Keratinocyte (primary cell): ENCODE data around the gene ANKFY1. TPM values are rescaled to one million over a fixed set of nuclear protein-coding genes. Genes with fewer than 3 reads are reported as not detected.

Experiments
- DNase-seq: peaks from one replicate; pipeline ENCODE4 v3.0.0-alpha.2; 2011; ENCODE audit warnings: low read depth, missing footprints, low spot score
- FAIRE-seq: peaks from 2 replicates; lab custom pipeline; 2011; peaks lifted over from hg19 to GRCh38; lab: Jason Lieb, UNC
- H2AFZ ChIP-seq: 2 replicates; pipeline ENCODE4 v1.6.0; 2012; ENCODE audit warnings: low read length, control low read depth, inconsistent platforms; ENCODE audit not compliant: control insufficient read depth
- H3K27ac ChIP-seq: 2 replicates; pipeline ENCODE4 v1.5.1; 2011; ENCODE audit warnings: low read length; ENCODE audit not compliant: control insufficient read depth, insufficient read depth
- H3K27me3 ChIP-seq: 3 replicates; pipeline ENCODE4 v1.6.0; 2011; ENCODE audit warnings: low read length; ENCODE audit not compliant: control insufficient read depth, insufficient read depth; ENCODE audit errors: extremely low read depth
- H3K36me3 ChIP-seq, 2 experiments: 2 replicates in 1 of 2; 3 replicates in 1 of 2; pipeline ENCODE4 v1.5.1; 2011; ENCODE audit warnings: low read length in 2 of 2, mild to moderate bottlenecking in 1 of 2; ENCODE audit not compliant: control insufficient read depth in 2 of 2, insufficient read depth in 2 of 2; ENCODE audit errors: extremely low read depth in 1 of 2
- H3K4me1 ChIP-seq: 3 replicates; pipeline ENCODE4 v1.5.1; 2011; ENCODE audit warnings: low read length; ENCODE audit not compliant: control insufficient read depth, insufficient read depth; ENCODE audit errors: extremely low read depth
- H3K4me2 ChIP-seq: 3 replicates; pipeline ENCODE4 v1.6.0; 2011; ENCODE audit warnings: low read depth, low read length; ENCODE audit not compliant: control insufficient read depth, insufficient read depth; ENCODE audit errors: extremely low read depth
- H3K4me3 ChIP-seq, 3 experiments: fragments of 200-600 bp in 1 of 3; sonication (generic) in 1 of 3; 2 replicates in 2 of 3; 3 replicates in 1 of 3; pipeline ENCODE4 v1.5.1; 2011 to 2016; ENCODE audit warnings: low read length in 3 of 3, mild to moderate bottlenecking in 3 of 3, control low read depth in 2 of 3, inconsistent platforms in 1 of 3, low read depth in 1 of 3, mixed read lengths in 1 of 3, mixed run types in 1 of 3, moderate library complexity in 1 of 3; ENCODE audit not compliant: control insufficient read depth in 2 of 3, insufficient read depth in 2 of 3; ENCODE audit errors: extremely low read depth in 1 of 3
- H3K79me2 ChIP-seq: 2 replicates; pipeline ENCODE4 v1.6.0; 2012; ENCODE audit warnings: low read length; ENCODE audit not compliant: control insufficient read depth, insufficient read depth
- H3K9ac ChIP-seq: 3 replicates; pipeline ENCODE4 v1.6.0; 2011; ENCODE audit warnings: low read length; ENCODE audit not compliant: control insufficient read depth, insufficient read depth; ENCODE audit errors: extremely low read depth
- H3K9me1 ChIP-seq: 3 replicates; pipeline ENCODE4 v1.6.0; 2011; ENCODE audit warnings: low read length; ENCODE audit not compliant: control insufficient read depth, insufficient read depth; ENCODE audit errors: extremely low read depth
- H3K9me3 ChIP-seq: 2 replicates; pipeline ENCODE4 v1.5.1; 2012; ENCODE audit warnings: low read depth, low read length; ENCODE audit not compliant: control insufficient read depth
- H4K20me1 ChIP-seq: 3 replicates; pipeline ENCODE4 v1.6.0; 2011; ENCODE audit warnings: low read length; ENCODE audit not compliant: control insufficient read depth, insufficient read depth; ENCODE audit errors: extremely low read depth
- CTCF ChIP-seq, 3 experiments: IDR thresholded peaks in 1 of 3; conservative IDR thresholded peaks in 1 of 3; optimal IDR thresholded peaks in 1 of 3; 2 replicates in 2 of 3; 3 replicates in 1 of 3; pipeline versions ENCODE3 to v1.5.1; 2011; ENCODE audit warnings: low read length in 3 of 3, mild to moderate bottlenecking in 3 of 3, moderate library complexity in 2 of 3, control low read depth in 1 of 3, inconsistent platforms in 1 of 3; ENCODE audit not compliant: insufficient read depth in 2 of 3; ENCODE audit errors: extremely low read depth in 1 of 3
- EZH2 ChIP-seq: IDR thresholded peaks from one replicate; pipeline ENCODE4 v1.6.1; 2012; ENCODE audit warnings: inconsistent platforms, mild to moderate bottlenecking, low read length, moderate library complexity
- dilution Hi-C: fragments of 300-500 bp; cut with MboI; formaldehyde crosslinking; loops from one replicate; pipeline ENCODE4 v1.7.0; 2020; ENCODE audit warnings: low sequenced_read_pairs; ENCODE audit not compliant: extremely low pct_ligation_motif_present
- polyA plus RNA-seq, 5 experiments: library from polyadenylated mRNA; depleted of rRNA in 3 of 5; stranded (reverse) in 3 of 5; stranded (forward) in 1 of 5; unstranded in 1 of 5; fragments of >200 nt; gene quantifications; 1 replicate in 1 of 5; 2 replicates in 3 of 5; 3 replicates in 1 of 5; pipeline versions ENCODE4 v1.2.1 to v1.2.3, GENCODE V29; 2011 to 2012; ENCODE audit warnings: missing spikeins in 2 of 5, low read depth in 1 of 5, low replicate concordance in 1 of 5

The ANKFY1 gene
- polyA plus RNA-seq, 1 donor (not counting 4 experiments of a cell fraction or from before 2014, with no cell fraction given), result 27.0 TPM

- Histone ChIP-seq H3K4me2 (no peak overlapping the region), H4K20me1 (peaks cover 6% of the 10 kb centered on the region), H3K9me3 (no peaks in the 10 kb centered on the region), H3K27ac (peak overlapping the region; percentile 96), H3K36me3 (peaks cover 0 to 5% of the 10 kb centered on the region in 2 experiments), H3K79me2 (peaks cover 78% of the 10 kb centered on the region), H2AFZ (no peak overlapping the region), H3K9me1 (peaks cover 2% of the 10 kb centered on the region), H3K4me1 (peaks cover 29% of the 10 kb centered on the region), H3K4me3 (no peak overlapping the region), H3K27me3 (no peaks in the 10 kb centered on the region), H3K9ac (no peak overlapping the region)
- dilution Hi-C loops, result no loop called here
- DNase-seq, result no peak
- FAIRE-seq, result no peak
- TF ChIP-seq CTCF (optimal IDR thresholded peaks at IDR 0.05 in 1 of 3, IDR thresholded peaks at IDR 0.05 in 1 of 3, conservative IDR thresholded peaks at IDR 0.05 in 1 of 3; ENCODE audit: extremely low read depth in 1 of 3, insufficient read depth in 2 of 3, low read length in 3 of 3) (peak; percentile 34 to 58 (median 49)), EZH2 (no peak)
Measured at GRCh38 chr17:4249452-4250029, 14.2 kb downstream of the ANKFY1 start.

GRCh38 chr17:4248504-4249277, 15.1 kb downstream of the ANKFY1 start:
- Histone ChIP-seq H3K9ac (peak overlapping the region; percentile 79), H4K20me1 (peaks cover 6% of the 10 kb centered on the region)

More at GRCh38 chr17:4248504-4249277, 15.1 kb downstream of the ANKFY1 start:
- no peak for DNase-seq
- dilution Hi-C loops, result no loop called here
- peaks cover 2% of the 10 kb centered on the region for H3K9me1 ChIP-seq
- peak overlapping the region in 1 of 3 experiments; percentile 40 for H3K4me3 ChIP-seq
- no peak for FAIRE-seq
- no peaks in the 10 kb centered on the region for H3K9me3 ChIP-seq
- peak overlapping the region; percentile 93 for H3K4me2 ChIP-seq
- H3K27ac ChIP-seq, result peak overlapping the region; percentile 96
- TF ChIP-seq EZH2, result no peak
- no peak for TF ChIP-seq CTCF (optimal IDR thresholded peaks at IDR 0.05 in 1 of 3, IDR thresholded peaks at IDR 0.05 in 1 of 3, conservative IDR thresholded peaks at IDR 0.05 in 1 of 3; ENCODE audit: extremely low read depth in 1 of 3, insufficient read depth in 2 of 3, low read length in 3 of 3)
- no peaks in the 10 kb centered on the region for H3K27me3 ChIP-seq
- H2AFZ ChIP-seq, result no peak overlapping the region
- peaks cover 0 to 5% of the 10 kb centered on the region in 2 experiments for H3K36me3 ChIP-seq
- H3K79me2 ChIP-seq, result peaks cover 77% of the 10 kb centered on the region
- H3K4me1 ChIP-seq, result peaks cover 29% of the 10 kb centered on the region
